Upper lobe of left lung (tissue), 6 donors: ENCODE data around the gene GZF1. TPM values are rescaled to one million over a fixed set of nuclear protein-coding genes. Genes with fewer than 3 reads are reported as not detected.

Source experiments
- ATAC-seq, 2 donors: fragments of 200-7000 bp; cut with Tn5 transposase; one replicate each; pipeline ENCODE4 v1.9.1; 2022; ENCODE audit warnings: mild to moderate bottlenecking in 2 of 2, moderate library complexity in 2 of 2; ENCODE audit not compliant: low FRiP score in 2 of 2
- DNase-seq, 2 donors: peaks; one replicate each; pipeline ENCODE4 v3.0.0-alpha.2; 2019 to 2020
- H3K27ac ChIP-seq, 4 donors: fragments of 200-600 bp; sonication (generic); one replicate each; pipeline ENCODE4 v1.5.1; 2016 to 2019
- H3K27me3 ChIP-seq, 4 donors: fragments of 200-600 bp; sonication (generic); one replicate each; pipeline ENCODE4 v1.5.1; 2017 to 2019
- H3K36me3 ChIP-seq, 4 donors: fragments of 200-600 bp; sonication (generic); one replicate each; pipeline ENCODE4 v1.5.1; 2016 to 2019
- H3K4me1 ChIP-seq, 4 donors: fragments of 200-600 bp; sonication (generic); one replicate each; pipeline ENCODE4 v1.5.1; 2018 to 2019
- H3K4me3 ChIP-seq, 4 donors: fragments of 200-600 bp; sonication (generic); one replicate each; pipeline ENCODE4 v1.5.1; 2017 to 2019; ENCODE audit warnings: mild to moderate bottlenecking in 2 of 4, moderate library complexity in 1 of 4
- H3K9me3 ChIP-seq, 4 donors: fragments of 200-600 bp; sonication (generic); one replicate each; pipeline ENCODE4 v1.5.1; 2018 to 2019
- CTCF ChIP-seq, 6 experiments: fragments of 450-650 bp in 4 of 6; fragments of 200-600 bp in 2 of 6; sonication (generic) in 2 of 6; IDR thresholded peaks; one replicate each; pipeline ENCODE4 v1.5.1; 2016 to 2019; ENCODE audit warnings: antibody characterized with exemption in 6 of 6
- EP300 ChIP-seq, 4 donors: sonication (generic); formaldehyde crosslinking; IDR thresholded peaks; one replicate each; pipeline ENCODE4 v1.5.1; 2017; ENCODE audit warnings: antibody characterized with exemption in 4 of 4, control low read depth in 2 of 4
- POLR2A ChIP-seq, 4 donors: fragments of 450-650 bp; IDR thresholded peaks; one replicate each; pipeline ENCODE4 v1.5.1; 2016 to 2017; ENCODE audit warnings: antibody characterized with exemption in 4 of 4, mild to moderate bottlenecking in 2 of 4
- POLR2AphosphoS5 ChIP-seq, 2 donors: sonication (generic); formaldehyde crosslinking; IDR thresholded peaks; one replicate each; pipeline ENCODE4 v1.5.1; 2017; ENCODE audit warnings: antibody characterized with exemption in 2 of 2
- WGBS, 2 donors: methylation state at CpG; one replicate each; pipeline ENCODE4 v1.1.5; 2017 to 2018; 5-methylcytosine and 5-hydroxymethylcytosine counted together
- total RNA-seq, 6 donors: library from RNA; depleted of rRNA in 4 of 6; stranded (reverse); fragments of >200 nt in 4 of 6; gene quantifications; one replicate each; pipeline versions ENCODE4 v1.1.0 to v1.2.1, GENCODE V29; 2016 to 2021
- donor health status: DM: no; HTN: no; CAD: no; lungs with moderate emphysema.
- donor health status: DM: no; HTN: yes; CAD: no; lungs with severe emphysema.

The GZF1 gene
- total RNA-seq, 6 donors from 2014 or later, result 14.1 to 32.5 (median 25.6) TPM

- Histone ChIP-seq H3K27me3 (no peaks in the 10 kb centered on the region), H3K4me1 (peaks cover 0 to 7% (median 6%) of the 10 kb centered on the region in 4 donors), H3K4me3 (no peak overlapping the region), H3K9me3 (no peaks in the 10 kb centered on the region), H3K36me3 (no peaks in the 10 kb centered on the region), H3K27ac (no peak overlapping the region)
- no peak for ATAC-seq
- 84 to 92% methylated on average over 3 of the region's 3 CpGs for WGBS, 2 donors
- TF ChIP-seq POLR2A (IDR thresholded peaks at IDR 0.05), result no peak
- TF ChIP-seq EP300 (IDR thresholded peaks at IDR 0.05), result no peak
- TF ChIP-seq POLR2AphosphoS5 (IDR thresholded peaks at IDR 0.05), result no peak
- DNase-seq, result no peak
These were observed 47.8 kb downstream of the GZF1 start for GRCh38 chr20:23409800-23410199.

- TF ChIP-seq POLR2AphosphoS5 (IDR thresholded peaks at IDR 0.05) (no peak), EP300 (IDR thresholded peaks at IDR 0.05) (no peak), POLR2A (IDR thresholded peaks at IDR 0.05) (no peak), CTCF (IDR thresholded peaks at IDR 0.05) (no peak)
- H3K4me3 ChIP-seq, result no peak overlapping the region
- ATAC-seq (no peak), DNase-seq (no peak)
- H3K27me3 ChIP-seq, result no peaks in the 10 kb centered on the region
- no peaks in the 10 kb centered on the region for H3K36me3 ChIP-seq
- H3K4me1 ChIP-seq, result peaks cover 0 to 14% (median 7%) of the 10 kb centered on the region in 4 donors
- no peak overlapping the region for H3K27ac ChIP-seq
- WGBS, 2 donors, result 87 to 88% methylated on average over 3 of the region's 3 CpGs
- H3K9me3 ChIP-seq, result no peaks in the 10 kb centered on the region
These were observed 49.1 kb downstream of the GZF1 start for GRCh38 chr20:23410916-23411695.

GRCh38 chr20:23412026-23412425, 50.0 kb downstream of the GZF1 start:
- Histone ChIP-seq H3K36me3 (no peaks in the 10 kb centered on the region), H3K9me3 (no peaks in the 10 kb centered on the region), H3K4me3 (no peak overlapping the region), H3K27ac (no peak overlapping the region), H3K4me1 (peaks cover 0 to 16% (median 7%) of the 10 kb centered on the region in 4 donors), H3K27me3 (no peaks in the 10 kb centered on the region)
- TF ChIP-seq EP300 (IDR thresholded peaks at IDR 0.05), result no peak
- TF ChIP-seq POLR2A (IDR thresholded peaks at IDR 0.05), result no peak
- TF ChIP-seq POLR2AphosphoS5 (IDR thresholded peaks at IDR 0.05), result no peak
- no peak for TF ChIP-seq CTCF (IDR thresholded peaks at IDR 0.05)
- WGBS, 2 donors, result 44 to 57% methylated on average over 1 of the region's 1 CpG
- DNase-seq (no peak), ATAC-seq (no peak)

GRCh38 chr20:23413862-23414422, 52.0 kb downstream of the GZF1 start:
- H3K27ac ChIP-seq, result no peak overlapping the region
- no peaks in the 10 kb centered on the region for H3K9me3 ChIP-seq
- H3K4me1 ChIP-seq, result peaks cover 0 to 17% (median 8%) of the 10 kb centered on the region in 4 donors
- DNase-seq (no peak), ATAC-seq (no peak)
- H3K27me3 ChIP-seq, result no peaks in the 10 kb centered on the region
- TF ChIP-seq CTCF (IDR thresholded peaks at IDR 0.05), result no peak
- TF ChIP-seq EP300 (IDR thresholded peaks at IDR 0.05), result no peak
- no peak for TF ChIP-seq POLR2AphosphoS5 (IDR thresholded peaks at IDR 0.05)
- no peak for TF ChIP-seq POLR2A (IDR thresholded peaks at IDR 0.05)
- no peaks in the 10 kb centered on the region for H3K36me3 ChIP-seq
- H3K4me3 ChIP-seq, result no peak overlapping the region
- 83 to 97% methylated on average over 3 of the region's 3 CpGs for WGBS, 2 donors

GRCh38 chr20:23414526-23415188, 52.7 kb downstream of the GZF1 start:
- H3K4me3 ChIP-seq, result no peak overlapping the region
- no peak for TF ChIP-seq EP300 (IDR thresholded peaks at IDR 0.05)
- H3K27ac ChIP-seq, result no peak overlapping the region
- no peak for ATAC-seq
- H3K27me3 ChIP-seq, result no peaks in the 10 kb centered on the region
- H3K36me3 ChIP-seq, result no peaks in the 10 kb centered on the region
- 68 to 83% methylated on average over 1 of the region's 1 CpG for WGBS, 2 donors
- peaks cover 6 to 24% (median 15%) of the 10 kb centered on the region in 4 donors for H3K4me1 ChIP-seq
- H3K9me3 ChIP-seq, result no peaks in the 10 kb centered on the region
- no peak for DNase-seq
